ENCODE results near the gene NSMCE1.

NSMCE1 gene

GRCh38 chr16:27229891-27230470, 38.6 kb downstream of the NSMCE1 start:
- TF ChIP-seq CTCF (conservative IDR thresholded peaks at IDR 0.05; ENCODE audit: control insufficient read depth, insufficient read depth, low read depth, low read length), result no peak
- no peak overlapping the region for H3K4me3 ChIP-seq (ENCODE audit: control insufficient read depth, low read depth, low read length)
- no peak for DNase-seq (ENCODE audit: low read depth)

- H3K4me3 ChIP-seq (ENCODE audit: control insufficient read depth, low read depth, low read length), result no peak overlapping the region
- no peak for DNase-seq (ENCODE audit: low read depth)
- TF ChIP-seq CTCF (conservative IDR thresholded peaks at IDR 0.05; ENCODE audit: control insufficient read depth, insufficient read depth, low read depth, low read length), result no peak
These were observed 39.7 kb downstream of the NSMCE1 start for GRCh38 chr16:27228621-27229501.

- TF ChIP-seq CTCF (conservative IDR thresholded peaks at IDR 0.05; ENCODE audit: control insufficient read depth, insufficient read depth, low read depth, low read length), result no peak
- no peak for DNase-seq (ENCODE audit: low read depth)
- H3K4me3 ChIP-seq (ENCODE audit: control insufficient read depth, low read depth, low read length), result no peak overlapping the region
These were observed 40.5 kb downstream of the NSMCE1 start for GRCh38 chr16:27228045-27228444.

GRCh38 chr16:27226976-27227705, 41.4 kb downstream of the NSMCE1 start:
- no peak overlapping the region for H3K4me3 ChIP-seq (ENCODE audit: control insufficient read depth, low read depth, low read length)
- TF ChIP-seq CTCF (conservative IDR thresholded peaks at IDR 0.05; ENCODE audit: control insufficient read depth, insufficient read depth, low read depth, low read length), result no peak
- DNase-seq (ENCODE audit: low read depth), result no peak

GRCh38 chr16:27226476-27226875, 42.1 kb downstream of the NSMCE1 start:
- H3K4me3 ChIP-seq (ENCODE audit: control insufficient read depth, low read depth, low read length), result no peak overlapping the region

More at GRCh38 chr16:27226476-27226875, 42.1 kb downstream of the NSMCE1 start:
- DNase-seq (ENCODE audit: low read depth), result no peak
- no peak for TF ChIP-seq CTCF (conservative IDR thresholded peaks at IDR 0.05; ENCODE audit: control insufficient read depth, insufficient read depth, low read depth, low read length)

Measured in fibroblast of mammary gland (primary cell).